AG09319 (cell line): ENCODE measurements around the gene MEGF10.
"Not testable (repeated sequence)": the region's sequence is repeated elsewhere in the genome, so short reads cannot be mapped to it uniquely, and the experiment has no call there.

Source experiments
- DNase-seq: peaks from one replicate; pipeline ENCODE4 v3.0.0-alpha.2; 2010; ENCODE audit warnings: low read depth; ENCODE audit errors: extremely low read depth
- TF ChIP-seq, protein P1 (sequence below): IDR thresholded peaks from 2 replicates; pipeline ENCODE4 v1.5.1; 2011; ENCODE audit warnings: low read depth, mild to moderate bottlenecking, inconsistent platforms, low read length, moderate library complexity

The MEGF10 gene

GRCh38 chr5:127299678-127300077 is 9.1 kb downstream of the MEGF10 start:
- TF ChIP-seq, protein P1, sequence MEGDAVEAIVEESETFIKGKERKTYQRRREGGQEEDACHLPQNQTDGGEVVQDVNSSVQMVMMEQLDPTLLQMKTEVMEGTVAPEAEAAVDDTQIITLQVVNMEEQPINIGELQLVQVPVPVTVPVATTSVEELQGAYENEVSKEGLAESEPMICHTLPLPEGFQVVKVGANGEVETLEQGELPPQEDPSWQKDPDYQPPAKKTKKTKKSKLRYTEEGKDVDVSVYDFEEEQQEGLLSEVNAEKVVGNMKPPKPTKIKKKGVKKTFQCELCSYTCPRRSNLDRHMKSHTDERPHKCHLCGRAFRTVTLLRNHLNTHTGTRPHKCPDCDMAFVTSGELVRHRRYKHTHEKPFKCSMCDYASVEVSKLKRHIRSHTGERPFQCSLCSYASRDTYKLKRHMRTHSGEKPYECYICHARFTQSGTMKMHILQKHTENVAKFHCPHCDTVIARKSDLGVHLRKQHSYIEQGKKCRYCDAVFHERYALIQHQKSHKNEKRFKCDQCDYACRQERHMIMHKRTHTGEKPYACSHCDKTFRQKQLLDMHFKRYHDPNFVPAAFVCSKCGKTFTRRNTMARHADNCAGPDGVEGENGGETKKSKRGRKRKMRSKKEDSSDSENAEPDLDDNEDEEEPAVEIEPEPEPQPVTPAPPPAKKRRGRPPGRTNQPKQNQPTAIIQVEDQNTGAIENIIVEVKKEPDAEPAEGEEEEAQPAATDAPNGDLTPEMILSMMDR, result no peak
- no peak for DNase-seq

GRCh38 chr5:127302509-127302908 is 11.9 kb downstream of the MEGF10 start:
- TF ChIP-seq, protein P1, result no peak
- no peak for DNase-seq

GRCh38 chr5:127303404-127303803 is 12.8 kb downstream of the MEGF10 start:
- TF ChIP-seq, protein P1, result no peak
- no peak for DNase-seq

DNA sequence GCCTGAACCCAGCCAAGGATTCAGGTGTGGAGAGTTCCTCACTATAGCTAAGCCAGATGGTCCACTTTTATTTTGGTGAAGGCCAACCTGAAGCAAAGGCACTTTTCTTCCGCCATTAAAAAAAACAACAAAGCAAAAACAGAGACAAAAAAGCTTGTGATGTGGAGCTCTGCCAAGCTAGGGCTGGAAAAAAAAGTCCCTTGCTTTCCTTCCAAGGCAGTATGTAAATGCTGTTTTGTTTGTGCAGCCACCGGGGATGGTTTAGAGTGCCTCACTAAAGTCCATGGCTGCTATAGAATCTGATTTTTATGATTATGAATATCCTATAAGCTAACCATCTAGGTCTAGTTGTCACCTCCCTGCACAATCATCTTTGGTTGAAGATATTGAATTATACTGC is 14.9 kb downstream of the MEGF10 start:
- TF ChIP-seq, protein P1, result no peak
- no peak for DNase-seq

- DNase-seq, result no peak
- TF ChIP-seq, protein P1, result no peak
These were observed 15.4 kb downstream of the MEGF10 start for GRCh38 chr5:127306036-127306435.

DNA sequence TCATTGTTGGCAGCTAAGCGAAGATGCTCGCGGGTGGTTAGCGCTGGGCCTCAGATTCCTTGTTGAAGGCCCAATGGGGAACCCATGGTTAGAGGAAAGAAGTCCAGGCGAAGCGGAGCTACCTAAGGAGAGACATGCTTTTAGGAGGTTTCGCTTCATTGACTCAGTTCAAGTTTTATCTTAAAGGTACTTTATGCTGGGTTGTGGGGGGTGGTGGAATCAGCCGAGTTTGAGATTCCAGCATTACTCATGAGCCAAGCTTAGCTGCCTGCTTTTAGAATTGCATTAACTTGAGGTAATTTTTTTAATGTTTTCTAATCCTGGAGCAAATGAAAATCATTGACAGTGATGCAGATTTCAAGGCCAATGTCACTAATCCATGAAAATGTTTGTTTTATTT is 16.1 kb downstream of the MEGF10 start:
- TF ChIP-seq, protein P1, result no peak
- no peak for DNase-seq

DNA sequence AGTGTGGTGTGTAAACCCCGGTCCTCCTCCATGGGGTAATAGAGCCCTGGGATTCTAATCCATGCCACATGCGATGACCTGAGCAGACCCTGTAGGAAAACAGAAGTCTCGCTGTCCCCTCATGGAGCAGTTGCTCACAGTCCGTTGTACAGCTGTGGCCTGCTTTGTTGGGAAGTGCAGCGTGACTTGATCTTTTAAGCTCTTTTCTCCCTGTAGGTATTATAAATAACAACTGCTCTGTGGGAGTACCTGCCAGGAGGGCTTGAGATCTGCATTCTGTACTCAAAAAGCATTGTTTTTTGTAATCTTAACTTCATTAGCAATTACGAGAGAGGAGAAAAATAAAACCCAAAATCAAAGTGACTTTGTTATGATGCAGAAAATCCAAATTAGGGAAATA is 17.3 kb downstream of the MEGF10 start:
- DNase-seq, result no peak

DNA sequence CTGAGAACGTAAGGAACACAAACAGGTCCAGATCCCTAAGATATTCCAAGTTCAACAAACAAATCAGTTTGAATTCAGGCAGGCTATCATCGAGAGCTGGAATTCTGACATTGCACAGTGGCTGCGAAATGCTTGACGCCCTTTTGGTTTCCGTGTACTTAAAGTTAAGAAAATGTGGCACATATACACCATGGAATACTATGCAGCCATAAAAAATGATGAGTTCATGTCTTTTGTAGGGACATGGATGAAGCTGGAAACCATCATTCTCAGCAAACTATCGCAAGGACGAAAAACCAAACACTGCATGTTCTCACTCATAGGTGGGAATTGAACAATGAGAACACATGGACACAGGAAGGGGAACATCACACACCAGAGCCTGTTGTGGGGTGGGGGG is 17.7 kb downstream of the MEGF10 start:
- DNase-seq, result not testable (repeated sequence)

More for the DNA sequence above, 17.3 kb downstream of the MEGF10 start:
- TF ChIP-seq, protein P1, result no peak
